ENCODE measurements around the gene MRPL4. TPM values are rescaled to one million over a fixed set of nuclear protein-coding genes. Genes with fewer than 3 reads are reported as not detected.

MRPL4 gene
- total and polyA plus RNA-seq, 2 of the 13 experiments (the other 11 are each of a cell fraction or from before 2014, with no cell fraction given), result 40.6 to 42.5 TPM

- TF ChIP-seq HMGXB3 (CRISPR knock-in tag; IDR thresholded peaks at IDR 0.05; ENCODE audit: borderline replicate concordance) (no peak), SUZ12 (IDR thresholded peaks at IDR 0.05; ENCODE audit: low read depth, low read length) (no peak), ZNF496 (CRISPR knock-in tag; IDR thresholded peaks at IDR 0.05; ENCODE audit: insufficient replicate concordance) (no peak), PAF1 (CRISPR knock-in tag; IDR thresholded peaks at IDR 0.05) (no peak), ASH2L (IDR thresholded peaks at IDR 0.05; ENCODE audit: insufficient read length, low read depth, low read length) (no peak), TAF15 (IDR thresholded peaks at IDR 0.05; ENCODE audit: low read depth, low read length, poor library complexity, severe bottlenecking) (no peak), HDAC1 (CRISPR knock-in tag; IDR thresholded peaks at IDR 0.05) (no peak), NRL (CRISPR knock-in tag; IDR thresholded peaks at IDR 0.05; ENCODE audit: borderline replicate concordance) (peak; percentile 25; the same call in 1 of the 2 replicates), SOX6 (IDR thresholded peaks at IDR 0.05) (no peak), SOX6 (CRISPR knock-in tag; IDR thresholded peaks at IDR 0.05) (no peak), MED8 (CRISPR knock-in tag; IDR thresholded peaks at IDR 0.05; ENCODE audit: insufficient replicate concordance) (no peak), ZNF772 (CRISPR knock-in tag; IDR thresholded peaks at IDR 0.05) (0 out of 2 replicates have a peak, but pooled peaks have one; percentile 20), HNRNPL (IDR thresholded peaks at IDR 0.05; ENCODE audit: low read depth, low read length) (no peak), KDM2A (CRISPR knock-in tag; IDR thresholded peaks at IDR 0.05; ENCODE audit: borderline replicate concordance, low read depth) (no peak), ZNF230 (CRISPR knock-in tag; IDR thresholded peaks at IDR 0.05) (no peak), ZNF891 (CRISPR knock-in tag; IDR thresholded peaks at IDR 0.05) (0 out of 2 replicates have a peak, but pooled peaks have one; percentile 38)
- TF ChIP-seq, protein P1, sequence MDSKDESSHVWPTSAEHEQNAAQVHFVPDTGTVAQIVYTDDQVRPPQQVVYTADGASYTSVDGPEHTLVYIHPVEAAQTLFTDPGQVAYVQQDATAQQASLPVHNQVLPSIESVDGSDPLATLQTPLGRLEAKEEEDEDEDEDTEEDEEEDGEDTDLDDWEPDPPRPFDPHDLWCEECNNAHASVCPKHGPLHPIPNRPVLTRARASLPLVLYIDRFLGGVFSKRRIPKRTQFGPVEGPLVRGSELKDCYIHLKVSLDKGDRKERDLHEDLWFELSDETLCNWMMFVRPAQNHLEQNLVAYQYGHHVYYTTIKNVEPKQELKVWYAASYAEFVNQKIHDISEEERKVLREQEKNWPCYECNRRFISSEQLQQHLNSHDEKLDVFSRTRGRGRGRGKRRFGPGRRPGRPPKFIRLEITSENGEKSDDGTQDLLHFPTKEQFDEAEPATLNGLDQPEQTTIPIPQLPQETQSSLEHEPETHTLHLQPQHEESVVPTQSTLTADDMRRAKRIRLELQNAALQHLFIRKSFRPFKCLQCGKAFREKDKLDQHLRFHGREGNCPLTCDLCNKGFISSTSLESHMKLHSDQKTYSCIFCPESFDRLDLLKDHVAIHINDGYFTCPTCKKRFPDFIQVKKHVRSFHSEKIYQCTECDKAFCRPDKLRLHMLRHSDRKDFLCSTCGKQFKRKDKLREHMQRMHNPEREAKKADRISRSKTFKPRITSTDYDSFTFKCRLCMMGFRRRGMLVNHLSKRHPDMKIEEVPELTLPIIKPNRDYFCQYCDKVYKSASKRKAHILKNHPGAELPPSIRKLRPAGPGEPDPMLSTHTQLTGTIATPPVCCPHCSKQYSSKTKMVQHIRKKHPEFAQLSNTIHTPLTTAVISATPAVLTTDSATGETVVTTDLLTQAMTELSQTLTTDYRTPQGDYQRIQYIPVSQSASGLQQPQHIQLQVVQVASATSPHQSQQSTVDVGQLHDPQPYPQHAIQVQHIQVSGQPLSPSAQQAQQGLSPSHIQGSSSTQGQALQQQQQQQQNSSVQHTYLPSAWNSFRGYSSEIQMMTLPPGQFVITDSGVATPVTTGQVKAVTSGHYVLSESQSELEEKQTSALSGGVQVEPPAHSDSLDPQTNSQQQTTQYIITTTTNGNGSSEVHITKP (CRISPR knock-in tag; IDR thresholded peaks at IDR 0.05; ENCODE audit: low read depth), result 0 out of 2 replicates have a peak, but pooled peaks have one; percentile 17
- TF ChIP-seq, protein P2, sequence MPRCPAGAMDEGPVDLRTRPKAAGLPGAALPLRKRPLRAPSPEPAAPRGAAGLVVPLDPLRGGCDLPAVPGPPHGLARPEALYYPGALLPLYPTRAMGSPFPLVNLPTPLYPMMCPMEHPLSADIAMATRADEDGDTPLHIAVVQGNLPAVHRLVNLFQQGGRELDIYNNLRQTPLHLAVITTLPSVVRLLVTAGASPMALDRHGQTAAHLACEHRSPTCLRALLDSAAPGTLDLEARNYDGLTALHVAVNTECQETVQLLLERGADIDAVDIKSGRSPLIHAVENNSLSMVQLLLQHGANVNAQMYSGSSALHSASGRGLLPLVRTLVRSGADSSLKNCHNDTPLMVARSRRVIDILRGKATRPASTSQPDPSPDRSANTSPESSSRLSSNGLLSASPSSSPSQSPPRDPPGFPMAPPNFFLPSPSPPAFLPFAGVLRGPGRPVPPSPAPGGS (CRISPR knock-in tag; IDR thresholded peaks at IDR 0.05), result no peak
Measured at GRCh38 chr19:10299545-10300458, 47.8 kb downstream of the MRPL4 start (continued).

Measured in HepG2 (cell line).